Measurements from ENCODE around the gene ZNF208.
"Not testable (repeated sequence)": the region's sequence is repeated elsewhere in the genome, so short reads cannot be mapped to it uniquely, and the experiment has no call there.

Gene ZNF208

GRCh38 chr19:21890017-21890416 is 120.7 kb downstream of the ZNF208 start:
- not testable (repeated sequence) for H3K27ac ChIP-seq, H3K4me3 ChIP-seq

GRCh38 chr19:21885516-21885915 is 125.2 kb downstream of the ZNF208 start:
- H3K4me3 ChIP-seq, H3K27ac ChIP-seq: not testable (repeated sequence)

- not testable (repeated sequence) for H3K27ac ChIP-seq, H3K4me3 ChIP-seq
Measured at GRCh38 chr19:21884786-21885185, 126.0 kb downstream of the ZNF208 start.

GRCh38 chr19:21883516-21883915 is 127.2 kb downstream of the ZNF208 start:
- no peak overlapping the region for H3K27ac ChIP-seq
- H3K4me3 ChIP-seq, result no peak overlapping the region
